Measurements from ENCODE around the gene REX1BD. TPM values are rescaled to one million over a fixed set of nuclear protein-coding genes. Genes with fewer than 3 reads are reported as not detected.

The REX1BD gene
- total RNA-seq, 2 donors from 2014 or later: 98.9 to 149 TPM

DNA sequence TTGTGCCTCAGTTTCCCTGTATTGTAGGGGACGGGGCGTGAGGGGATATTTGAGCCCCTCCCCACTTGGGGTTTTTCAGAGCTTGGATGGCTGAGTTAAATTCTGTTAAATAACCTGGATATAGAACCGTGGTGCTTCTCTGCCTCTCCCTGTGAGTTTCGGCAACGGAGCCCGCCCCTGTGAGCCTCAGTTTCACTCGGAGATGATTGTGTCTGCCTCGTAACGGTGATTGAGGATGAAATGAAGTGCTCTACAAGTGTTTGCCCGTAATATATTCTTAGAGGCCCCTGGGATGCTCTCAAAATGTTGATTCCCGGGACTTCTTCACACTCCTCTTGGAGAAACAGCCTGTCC, 30.4 kb upstream of the REX1BD start:
- no peak for DNase-seq (ENCODE audit: low spot score)
- H3K4me3 ChIP-seq: peak overlapping the region; percentile 59 to 87
- TF ChIP-seq, protein P1, sequence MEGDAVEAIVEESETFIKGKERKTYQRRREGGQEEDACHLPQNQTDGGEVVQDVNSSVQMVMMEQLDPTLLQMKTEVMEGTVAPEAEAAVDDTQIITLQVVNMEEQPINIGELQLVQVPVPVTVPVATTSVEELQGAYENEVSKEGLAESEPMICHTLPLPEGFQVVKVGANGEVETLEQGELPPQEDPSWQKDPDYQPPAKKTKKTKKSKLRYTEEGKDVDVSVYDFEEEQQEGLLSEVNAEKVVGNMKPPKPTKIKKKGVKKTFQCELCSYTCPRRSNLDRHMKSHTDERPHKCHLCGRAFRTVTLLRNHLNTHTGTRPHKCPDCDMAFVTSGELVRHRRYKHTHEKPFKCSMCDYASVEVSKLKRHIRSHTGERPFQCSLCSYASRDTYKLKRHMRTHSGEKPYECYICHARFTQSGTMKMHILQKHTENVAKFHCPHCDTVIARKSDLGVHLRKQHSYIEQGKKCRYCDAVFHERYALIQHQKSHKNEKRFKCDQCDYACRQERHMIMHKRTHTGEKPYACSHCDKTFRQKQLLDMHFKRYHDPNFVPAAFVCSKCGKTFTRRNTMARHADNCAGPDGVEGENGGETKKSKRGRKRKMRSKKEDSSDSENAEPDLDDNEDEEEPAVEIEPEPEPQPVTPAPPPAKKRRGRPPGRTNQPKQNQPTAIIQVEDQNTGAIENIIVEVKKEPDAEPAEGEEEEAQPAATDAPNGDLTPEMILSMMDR (IDR thresholded peaks at IDR 0.05): no peak
- TF ChIP-seq POLR2A (IDR thresholded peaks at IDR 0.05) (no peak), POLR2AphosphoS5 (IDR thresholded peaks at IDR 0.05) (no peak)
- WGBS: 4% methylated on average over 11 of the region's 11 CpGs
- H3K27me3 ChIP-seq (replicated peaks; ENCODE audit: insufficient read depth): no peaks in the 10 kb centered on the region
- H3K36me3 ChIP-seq: no peaks in the 10 kb centered on the region
- H3K4me1 ChIP-seq (replicated peaks): peaks cover 7% of the 10 kb centered on the region
- peak overlapping the region; percentile 87 for H3K27ac ChIP-seq
- H3K9me3 ChIP-seq: no peaks in the 10 kb centered on the region
- intact Hi-C loops (cut with DNase I): loop anchor here (5.0 kb wide), 1 partner anchor 36 kb away; the partner anchor contains the start of gene ELL

DNA sequence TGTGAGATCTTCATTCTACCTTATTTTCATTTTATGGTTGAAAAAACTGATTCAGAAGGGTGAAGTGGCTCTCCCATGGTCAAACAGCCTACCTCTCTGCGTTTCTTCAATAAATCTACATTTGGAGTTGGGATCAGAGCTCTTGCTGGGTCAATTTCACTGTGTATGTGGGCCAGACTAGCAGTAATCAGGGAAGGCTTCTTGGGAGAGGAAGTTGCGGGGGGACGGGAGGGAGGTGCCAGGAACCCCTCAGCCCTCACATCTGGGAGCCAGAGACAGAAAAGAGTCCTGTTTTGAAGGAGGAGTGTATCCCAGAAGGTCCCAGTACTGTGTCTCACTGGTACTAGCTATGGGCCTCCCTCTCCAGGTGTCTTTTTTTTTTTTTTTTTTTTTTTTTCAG, 30.0 kb upstream of the REX1BD start:
- Histone ChIP-seq H3K27ac (peak overlapping the region; percentile 87), H3K4me3 (peak overlapping the region; percentile 59 to 87), H3K9me3 (no peaks in the 10 kb centered on the region), H3K36me3 (no peaks in the 10 kb centered on the region), H3K4me1 (replicated peaks) (peaks cover 7% of the 10 kb centered on the region), H3K27me3 (replicated peaks; ENCODE audit: insufficient read depth) (no peaks in the 10 kb centered on the region)
- no peak for DNase-seq (ENCODE audit: low spot score)
- intact Hi-C loops (cut with DNase I): loop anchor here (5.0 kb wide), 1 partner anchor 36 kb away; the partner anchor contains the start of gene ELL
- TF ChIP-seq, protein P1 (IDR thresholded peaks at IDR 0.05): no peak
- TF ChIP-seq POLR2A (IDR thresholded peaks at IDR 0.05) (no peak), POLR2AphosphoS5 (IDR thresholded peaks at IDR 0.05) (no peak)
- WGBS: 67% methylated on average over 3 of the region's 3 CpGs

DNA sequence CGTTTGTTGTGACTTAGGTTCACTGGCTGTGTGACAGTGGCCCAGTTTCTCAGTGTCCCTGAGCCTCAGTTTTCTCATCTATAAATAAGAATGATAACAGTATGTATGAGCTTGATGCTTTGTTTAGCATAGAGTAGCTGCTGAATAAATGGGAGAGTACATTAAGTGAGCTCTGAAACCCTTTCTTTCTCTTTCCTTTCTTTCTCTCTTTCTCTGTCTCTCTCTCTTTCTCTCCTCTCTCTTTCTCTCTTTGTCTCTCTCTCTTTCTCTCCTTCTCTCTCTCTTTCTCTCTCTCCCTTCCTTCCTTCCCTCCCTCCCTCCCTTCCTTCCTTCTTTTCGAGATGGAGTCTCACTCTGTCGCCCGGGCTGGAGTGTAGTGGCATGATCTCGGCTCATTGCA, 28.9 kb upstream of the REX1BD start:
- TF ChIP-seq POLR2AphosphoS5 (IDR thresholded peaks at IDR 0.05): no peak
- Histone ChIP-seq H3K9me3 (no peaks in the 10 kb centered on the region), H3K4me1 (replicated peaks) (peaks cover 7% of the 10 kb centered on the region), H3K27ac (no peak overlapping the region), H3K27me3 (replicated peaks; ENCODE audit: insufficient read depth) (no peaks in the 10 kb centered on the region), H3K4me3 (no peak overlapping the region), H3K36me3 (no peaks in the 10 kb centered on the region)
- 66% methylated on average over 5 of the region's 5 CpGs for WGBS
- no peak for DNase-seq (ENCODE audit: low spot score)
- intact Hi-C loops (cut with DNase I): loop anchor here (5.0 kb wide), 1 partner anchor 37 kb away; the partner anchor contains the start of gene ELL

DNA sequence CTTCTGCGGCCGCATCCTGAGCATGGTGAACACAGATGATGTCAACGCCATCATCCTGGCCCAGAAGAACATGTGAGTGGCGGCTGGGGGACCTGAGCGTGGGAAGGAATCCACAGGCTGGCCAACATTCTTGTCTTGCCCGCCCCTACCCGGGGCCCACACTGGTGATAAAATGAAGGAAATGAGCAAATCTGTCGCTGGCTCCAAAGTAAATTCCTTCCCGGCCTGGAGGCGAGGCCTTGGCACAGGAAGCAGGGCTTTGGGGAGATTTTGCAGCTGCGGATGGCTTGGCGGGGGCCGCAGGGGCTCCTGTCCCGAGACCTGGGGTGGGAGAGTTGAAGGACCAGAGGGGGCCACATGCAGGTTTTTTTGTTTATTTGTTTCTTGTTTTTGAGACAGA, 26.5 kb upstream of the REX1BD start:
- Histone ChIP-seq H3K4me1 (replicated peaks) (peaks cover 7% of the 10 kb centered on the region), H3K4me3 (no peak overlapping the region), H3K9me3 (no peaks in the 10 kb centered on the region), H3K27ac (no peak overlapping the region), H3K36me3 (peaks cover 0 to 14% of the 10 kb centered on the region in 2 donors), H3K27me3 (replicated peaks; ENCODE audit: insufficient read depth) (no peaks in the 10 kb centered on the region)
- 61% methylated on average over 14 of the region's 14 CpGs for WGBS
- intact Hi-C loops (cut with DNase I): no loop called here
- TF ChIP-seq POLR2AphosphoS5 (IDR thresholded peaks at IDR 0.05) (no peak), POLR2A (IDR thresholded peaks at IDR 0.05) (no peak)
- TF ChIP-seq, protein P1 (IDR thresholded peaks at IDR 0.05): no peak
- no peak for DNase-seq (ENCODE audit: low spot score)

DNA sequence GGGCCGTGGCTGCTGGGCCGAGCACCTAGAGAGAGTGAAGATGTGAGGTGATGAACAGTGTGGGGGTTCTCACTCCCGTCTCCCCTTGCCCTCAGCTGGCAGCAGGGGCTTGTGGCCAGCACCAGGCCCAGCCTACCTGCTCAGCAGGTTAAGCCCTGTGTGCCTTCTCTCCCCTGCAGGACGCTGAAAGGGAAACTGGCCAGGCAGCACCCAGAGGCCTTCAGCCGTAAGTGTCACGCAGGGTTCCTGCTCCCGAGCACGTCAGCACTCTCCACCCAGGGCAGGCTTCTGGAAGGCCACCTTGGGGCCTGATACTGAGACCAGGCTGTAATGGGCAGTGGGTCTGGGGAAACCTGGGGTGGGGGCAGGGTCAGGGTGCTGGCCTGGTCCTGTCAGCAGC, 21.6 kb upstream of the REX1BD start:
- Histone ChIP-seq H3K27me3 (replicated peaks; ENCODE audit: insufficient read depth) (no peaks in the 10 kb centered on the region), H3K4me3 (no peak overlapping the region), H3K9me3 (no peaks in the 10 kb centered on the region), H3K36me3 (peaks cover 2 to 14% of the 10 kb centered on the region in 2 donors), H3K4me1 (replicated peaks) (no peaks in the 10 kb centered on the region), H3K27ac (no peak overlapping the region)
- WGBS: 88% methylated on average over 7 of the region's 8 CpGs
- no peak for DNase-seq (ENCODE audit: low spot score)
- intact Hi-C loops (cut with DNase I): no loop called here
- no peak for TF ChIP-seq POLR2A (IDR thresholded peaks at IDR 0.05)

DNA sequence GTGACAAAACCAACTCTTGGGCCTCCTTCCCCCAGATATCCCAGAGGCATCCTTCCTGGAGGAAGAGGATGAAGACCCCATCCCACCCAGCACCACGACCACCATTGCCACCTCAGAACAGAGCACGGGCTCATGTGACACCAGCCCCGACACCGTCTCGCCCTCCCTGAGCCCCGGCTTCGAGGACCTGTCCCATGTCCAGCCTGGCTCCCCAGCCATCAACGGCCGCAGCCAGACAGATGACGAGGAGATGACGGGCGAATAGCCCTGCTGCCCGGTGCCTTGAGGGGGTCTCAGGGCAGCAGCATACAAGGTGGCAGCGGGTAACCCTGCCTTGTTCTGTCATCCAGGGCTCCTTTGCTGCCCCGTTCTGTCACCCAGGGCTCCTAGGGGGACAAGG, 20.2 kb upstream of the REX1BD start:
- Histone ChIP-seq H3K27me3 (replicated peaks; ENCODE audit: insufficient read depth) (no peaks in the 10 kb centered on the region), H3K4me1 (replicated peaks) (peaks cover 11% of the 10 kb centered on the region), H3K9me3 (no peaks in the 10 kb centered on the region), H3K4me3 (no peak overlapping the region), H3K36me3 (peaks cover 2 to 17% of the 10 kb centered on the region in 2 donors), H3K27ac (no peak overlapping the region)
- intact Hi-C loops (cut with DNase I): no loop called here
- DNase-seq (ENCODE audit: low spot score): no peak
- 91% methylated on average over 15 of the region's 15 CpGs for WGBS
- TF ChIP-seq, protein P1 (IDR thresholded peaks at IDR 0.05): no peak

All from prostate gland (tissue), 2 donors.